Gastroesophageal sphincter (tissue), 3 donors: Measurements from ENCODE around the gene GRIA4.

Experiments
- CTCF ChIP-seq, 4 experiments: fragments of 200-600 bp in 2 of 4; fragments of 450-650 bp in 2 of 4; sonication (generic) in 1 of 4; IDR thresholded peaks; one replicate each; pipeline ENCODE4 v1.5.1; 2017 to 2019; ENCODE audit warnings: antibody characterized with exemption in 4 of 4, mild to moderate bottlenecking in 2 of 4, moderate library complexity in 2 of 4
- POLR2A ChIP-seq, 2 donors: fragments of 450-650 bp; IDR thresholded peaks; one replicate each; pipeline ENCODE4 v1.6.1; 2017; ENCODE audit warnings: antibody characterized with exemption in 2 of 2, mild to moderate bottlenecking in 2 of 2, moderate library complexity in 1 of 2

DNA sequence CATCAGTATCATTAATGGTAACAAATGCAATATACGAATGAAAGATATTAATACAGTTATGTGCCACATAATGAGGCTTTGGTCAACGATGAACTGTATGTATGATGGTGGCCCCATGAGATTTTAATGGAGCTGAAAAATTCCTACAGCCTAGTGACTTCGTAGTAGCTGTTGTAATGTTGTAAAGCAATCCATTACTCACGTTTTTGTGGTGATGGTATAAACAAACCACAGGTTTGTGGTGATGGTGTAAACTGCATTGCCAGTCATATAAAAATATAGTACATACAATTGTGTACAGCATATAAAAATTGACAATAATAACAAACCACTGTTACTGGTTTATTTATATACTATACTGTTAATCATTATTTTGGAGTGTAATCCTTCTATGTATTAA is 27.4 kb upstream of the GRIA4 start:
- no peak for TF ChIP-seq CTCF (IDR thresholded peaks at IDR 0.05)
- no peak for TF ChIP-seq POLR2A (IDR thresholded peaks at IDR 0.05)
